Measurements from ENCODE around the gene FREM2.

Gene FREM2, protein sequence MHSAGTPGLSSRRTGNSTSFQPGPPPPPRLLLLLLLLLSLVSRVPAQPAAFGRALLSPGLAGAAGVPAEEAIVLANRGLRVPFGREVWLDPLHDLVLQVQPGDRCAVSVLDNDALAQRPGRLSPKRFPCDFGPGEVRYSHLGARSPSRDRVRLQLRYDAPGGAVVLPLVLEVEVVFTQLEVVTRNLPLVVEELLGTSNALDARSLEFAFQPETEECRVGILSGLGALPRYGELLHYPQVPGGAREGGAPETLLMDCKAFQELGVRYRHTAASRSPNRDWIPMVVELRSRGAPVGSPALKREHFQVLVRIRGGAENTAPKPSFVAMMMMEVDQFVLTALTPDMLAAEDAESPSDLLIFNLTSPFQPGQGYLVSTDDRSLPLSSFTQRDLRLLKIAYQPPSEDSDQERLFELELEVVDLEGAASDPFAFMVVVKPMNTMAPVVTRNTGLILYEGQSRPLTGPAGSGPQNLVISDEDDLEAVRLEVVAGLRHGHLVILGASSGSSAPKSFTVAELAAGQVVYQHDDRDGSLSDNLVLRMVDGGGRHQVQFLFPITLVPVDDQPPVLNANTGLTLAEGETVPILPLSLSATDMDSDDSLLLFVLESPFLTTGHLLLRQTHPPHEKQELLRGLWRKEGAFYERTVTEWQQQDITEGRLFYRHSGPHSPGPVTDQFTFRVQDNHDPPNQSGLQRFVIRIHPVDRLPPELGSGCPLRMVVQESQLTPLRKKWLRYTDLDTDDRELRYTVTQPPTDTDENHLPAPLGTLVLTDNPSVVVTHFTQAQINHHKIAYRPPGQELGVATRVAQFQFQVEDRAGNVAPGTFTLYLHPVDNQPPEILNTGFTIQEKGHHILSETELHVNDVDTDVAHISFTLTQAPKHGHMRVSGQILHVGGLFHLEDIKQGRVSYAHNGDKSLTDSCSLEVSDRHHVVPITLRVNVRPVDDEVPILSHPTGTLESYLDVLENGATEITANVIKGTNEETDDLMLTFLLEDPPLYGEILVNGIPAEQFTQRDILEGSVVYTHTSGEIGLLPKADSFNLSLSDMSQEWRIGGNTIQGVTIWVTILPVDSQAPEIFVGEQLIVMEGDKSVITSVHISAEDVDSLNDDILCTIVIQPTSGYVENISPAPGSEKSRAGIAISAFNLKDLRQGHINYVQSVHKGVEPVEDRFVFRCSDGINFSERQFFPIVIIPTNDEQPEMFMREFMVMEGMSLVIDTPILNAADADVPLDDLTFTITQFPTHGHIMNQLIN (N-terminal part only)

DNA sequence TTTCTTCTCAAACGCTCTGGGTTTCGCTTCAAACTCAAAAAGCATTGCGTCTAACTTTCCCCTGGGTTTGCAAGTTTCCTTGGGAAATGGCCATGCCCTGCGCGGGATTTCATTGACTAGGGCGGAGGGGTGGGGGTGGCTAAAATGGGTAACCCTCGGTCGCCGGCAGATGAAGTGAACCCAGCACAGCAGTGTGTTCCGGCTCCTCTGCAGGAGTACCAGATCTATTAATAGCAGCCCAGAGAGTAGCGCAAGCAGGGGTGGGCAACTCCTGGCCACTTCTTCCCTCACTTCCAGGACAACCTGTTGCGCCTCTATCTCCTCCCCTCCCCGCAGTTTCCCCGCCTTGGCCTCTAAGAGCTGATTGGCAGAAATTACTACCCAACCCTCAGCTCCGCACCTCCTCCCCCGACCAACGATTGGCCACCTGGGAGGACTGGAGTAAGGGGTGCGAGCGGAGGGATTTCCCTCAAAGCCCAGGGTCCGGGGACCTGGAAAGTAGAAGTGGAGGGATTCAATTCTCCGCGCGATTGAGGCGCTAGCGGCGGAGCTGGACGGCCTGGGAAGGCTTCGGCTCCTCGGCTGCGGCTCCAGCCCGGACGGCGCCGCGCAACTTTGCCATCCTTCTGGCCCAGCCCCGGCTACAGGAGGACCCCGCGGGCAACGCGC, at the start of gene FREM2:
Gene FREM2, plus strand, starts transcription at position 501 of the 669 bp plus-strand sequence. CDS start 268 bp downstream, outside the sequence.
- no peak for DNase-seq

DNA sequence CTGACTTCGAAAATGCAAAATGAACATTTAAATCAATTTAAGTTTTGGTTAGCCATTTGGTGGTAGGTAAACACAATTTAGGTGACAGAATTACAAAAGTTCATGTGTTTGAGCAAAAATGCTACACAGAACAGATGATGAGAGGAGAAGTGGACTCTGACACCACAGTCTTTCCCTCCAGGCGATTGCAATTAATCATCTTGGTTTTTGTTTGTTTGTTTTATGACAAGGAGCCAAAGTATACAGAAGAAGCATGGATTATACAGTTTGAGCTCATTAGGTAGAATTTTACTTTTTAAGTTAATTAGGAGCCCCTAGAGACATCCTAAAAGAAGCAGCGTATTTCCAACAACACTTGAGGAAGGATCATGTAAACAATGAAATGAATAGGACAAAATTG, 49.3 kb upstream of the FREM2 start:
- DNase-seq: no peak

- no peak for DNase-seq
Observed at GRCh38 chr13:38641164-38641948, 45.5 kb upstream of the FREM2 start.

GRCh38 chr13:38647312-38647711, 39.6 kb upstream of the FREM2 start:
- DNase-seq: no peak

GRCh38 chr13:38648912-38649311, 38.0 kb upstream of the FREM2 start:
- no peak for DNase-seq

GRCh38 chr13:38656699-38657098, 30.2 kb upstream of the FREM2 start:
- no peak for DNase-seq

DNA sequence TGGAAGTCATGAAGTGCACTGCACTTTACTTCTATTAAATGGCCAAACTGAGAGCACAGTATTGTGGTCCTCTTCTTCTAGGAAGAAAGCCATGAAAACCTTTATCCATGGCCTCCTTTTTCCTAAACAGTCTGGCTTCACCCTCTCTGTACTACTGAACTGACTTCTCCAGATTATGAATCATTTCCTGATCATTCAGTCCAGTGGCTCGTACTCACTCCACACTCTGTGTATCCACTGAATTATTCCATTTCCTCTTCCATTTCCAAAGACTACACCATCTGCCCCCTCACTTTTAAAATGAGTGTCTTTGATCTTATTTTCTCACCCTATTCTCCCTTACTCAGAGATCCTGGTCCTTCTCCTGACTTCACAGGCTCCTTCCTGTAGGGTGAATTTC, 29.7 kb upstream of the FREM2 start:
- DNase-seq: no peak

DNA sequence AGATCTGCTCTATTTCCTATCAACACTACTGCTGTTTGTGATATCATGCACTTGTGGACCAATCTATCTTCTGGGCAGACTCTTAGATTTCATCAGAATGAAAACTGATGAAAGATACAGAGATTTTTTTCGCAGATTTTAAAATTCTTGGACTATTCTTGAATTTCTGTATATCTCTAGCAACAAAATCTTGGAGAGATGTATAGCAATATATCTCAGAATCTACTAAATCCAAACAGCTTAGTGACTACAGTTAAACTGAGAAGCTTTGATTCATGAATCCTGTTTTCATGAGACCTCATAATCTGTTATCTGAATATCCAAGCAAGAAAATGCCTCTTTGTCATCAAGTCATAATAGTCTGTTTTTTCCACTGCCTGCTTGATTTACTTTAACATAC, 28.0 kb upstream of the FREM2 start:
- DNase-seq: no peak

DNA sequence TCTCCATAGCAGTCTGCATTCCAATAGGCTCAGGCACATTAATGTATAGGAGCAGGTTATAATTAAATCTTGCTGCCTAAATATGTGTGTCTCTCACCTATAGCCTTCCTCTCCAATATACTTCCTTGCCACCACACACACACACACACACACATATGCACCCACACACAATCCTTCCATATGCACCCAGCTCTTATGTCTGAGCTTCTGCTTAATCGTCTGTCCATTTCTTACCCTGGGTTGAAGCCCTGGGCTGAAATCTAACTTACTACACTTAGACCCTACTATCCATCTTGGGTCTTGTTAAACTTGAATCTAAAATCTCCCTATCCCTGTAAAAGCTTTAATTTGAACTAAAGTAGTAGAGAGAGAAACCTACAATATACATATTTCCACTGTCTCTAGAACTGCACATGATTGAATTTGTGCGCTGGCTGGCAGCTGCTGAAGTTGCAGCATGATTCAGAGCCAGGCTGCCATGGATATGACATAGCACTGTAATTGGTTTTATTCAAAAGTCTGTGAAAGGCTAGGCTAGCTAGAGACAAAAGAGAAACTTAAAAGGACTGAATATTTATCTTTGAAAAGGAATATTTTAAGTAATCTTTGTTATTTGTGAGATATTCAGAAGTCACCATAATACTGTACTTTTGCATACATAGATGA, 25.7 kb upstream of the FREM2 start:
- DNase-seq: no peak

GRCh38 chr13:38662362-38662761, 24.5 kb upstream of the FREM2 start:
- DNase-seq: no peak

- no peak for DNase-seq
Observed at GRCh38 chr13:38664906-38665305, 22.0 kb upstream of the FREM2 start.

GRCh38 chr13:38667526-38668109, 19.3 kb upstream of the FREM2 start:
- DNase-seq: no peak

- no peak for DNase-seq
Observed at GRCh38 chr13:38669234-38669964, 17.5 kb upstream of the FREM2 start.

GRCh38 chr13:38670627-38671026, 16.2 kb upstream of the FREM2 start:
- no peak for DNase-seq

- no peak for DNase-seq
Observed at GRCh38 chr13:38671980-38672379, 14.9 kb upstream of the FREM2 start.

DNA sequence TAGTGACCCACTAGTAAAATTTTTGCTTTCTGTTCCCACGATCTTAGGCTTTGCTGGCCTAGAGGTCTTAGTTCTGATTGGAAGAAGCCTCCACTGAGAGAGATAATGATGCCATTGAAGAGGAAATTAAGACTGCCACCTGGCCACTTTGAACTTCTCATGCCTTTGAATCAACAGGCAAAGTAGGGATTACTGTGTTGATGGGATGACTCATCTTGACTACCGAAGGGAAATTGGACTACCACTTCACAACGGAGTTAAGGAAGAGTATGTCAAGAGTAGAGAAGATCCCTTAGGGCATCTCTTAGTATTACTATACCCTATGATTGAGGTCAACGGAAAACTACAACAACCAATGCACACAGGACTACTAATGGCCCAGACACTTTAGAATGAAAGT, 12.7 kb upstream of the FREM2 start:
- no peak for DNase-seq

DNA sequence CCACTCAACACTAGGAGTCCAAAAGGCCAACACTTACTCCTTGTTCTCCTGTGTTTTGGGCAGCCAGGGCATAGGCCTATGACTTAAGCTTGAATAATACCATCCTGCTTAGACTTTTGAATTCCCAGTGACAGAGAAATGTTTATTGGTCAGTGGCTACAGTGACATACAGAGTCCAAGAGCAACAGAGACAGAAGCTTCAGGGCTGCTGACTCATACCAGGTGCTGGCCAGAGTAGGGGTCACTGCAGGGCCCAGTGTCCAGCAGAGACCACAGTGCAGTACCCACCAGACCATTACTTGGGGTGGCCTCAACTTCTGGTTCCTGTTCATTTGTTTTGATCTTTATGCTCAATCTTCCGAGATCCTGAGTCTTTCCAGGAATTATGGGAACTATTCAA, 6.0 kb upstream of the FREM2 start:
- no peak for DNase-seq

DNA sequence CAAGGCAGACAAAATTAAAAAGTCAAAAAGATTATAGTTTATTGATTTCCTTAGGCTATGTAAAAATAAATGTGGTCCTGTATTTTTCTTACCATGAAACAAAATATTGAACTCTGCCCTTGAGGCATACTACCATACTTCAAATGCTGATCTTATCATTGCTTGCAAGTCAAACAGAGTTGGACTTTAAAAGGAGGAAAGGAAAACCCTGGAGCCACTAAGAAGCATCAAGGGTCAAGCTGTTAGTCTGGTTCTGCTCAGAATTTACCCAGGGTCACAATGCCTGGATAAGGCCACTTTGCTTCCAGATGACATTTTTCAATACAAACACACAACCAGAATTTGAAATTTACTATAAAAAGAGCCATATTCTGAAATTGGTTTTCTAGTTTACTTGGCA, 2.2 kb upstream of the FREM2 start:
- DNase-seq: no peak

GRCh38 chr13:38685431-38685830, 1.4 kb upstream of the FREM2 start:
- DNase-seq: no peak

DNA sequence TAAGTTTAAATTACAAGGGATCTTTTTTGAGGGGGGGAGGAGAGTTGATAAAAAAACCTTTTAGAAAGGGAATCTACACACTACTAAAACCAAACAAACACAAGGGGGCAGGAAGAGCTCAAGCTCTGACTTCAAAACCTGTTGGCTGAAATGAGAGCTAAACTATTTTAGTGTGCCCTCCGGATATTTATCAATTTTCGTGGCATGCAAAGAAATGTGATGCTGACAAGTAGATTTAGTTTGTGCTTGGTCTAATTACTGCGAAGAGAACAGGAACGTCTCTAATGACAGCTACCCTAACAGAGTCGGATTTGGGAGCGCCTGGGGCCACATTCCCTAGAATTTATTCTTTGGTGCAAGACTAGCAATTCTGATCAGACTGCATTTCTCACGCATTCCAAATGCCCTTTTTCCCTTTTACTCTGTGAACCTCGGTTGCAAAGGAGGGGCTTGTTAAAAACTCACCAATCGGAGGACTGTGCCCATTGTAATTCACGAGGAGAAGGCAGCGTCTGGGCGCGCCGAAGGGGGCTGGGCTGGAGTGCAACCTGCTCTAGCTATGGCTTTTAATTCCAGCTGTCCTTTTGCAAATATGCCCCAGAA, 802 bp upstream of the FREM2 start:
- DNase-seq: no peak
